HuH-7.5 (cell line): ENCODE results near the gene HSFX4.
"Not testable (repeated sequence)": the region's sequence is repeated elsewhere in the genome, so short reads cannot be mapped to it uniquely, and the experiment has no call there.

ENCODE experiments used
- DNase-seq: peaks from one replicate; pipeline ENCODE4 v3.0.0; 2011; ENCODE audit warnings: low spot score

HSFX4 gene

DNA sequence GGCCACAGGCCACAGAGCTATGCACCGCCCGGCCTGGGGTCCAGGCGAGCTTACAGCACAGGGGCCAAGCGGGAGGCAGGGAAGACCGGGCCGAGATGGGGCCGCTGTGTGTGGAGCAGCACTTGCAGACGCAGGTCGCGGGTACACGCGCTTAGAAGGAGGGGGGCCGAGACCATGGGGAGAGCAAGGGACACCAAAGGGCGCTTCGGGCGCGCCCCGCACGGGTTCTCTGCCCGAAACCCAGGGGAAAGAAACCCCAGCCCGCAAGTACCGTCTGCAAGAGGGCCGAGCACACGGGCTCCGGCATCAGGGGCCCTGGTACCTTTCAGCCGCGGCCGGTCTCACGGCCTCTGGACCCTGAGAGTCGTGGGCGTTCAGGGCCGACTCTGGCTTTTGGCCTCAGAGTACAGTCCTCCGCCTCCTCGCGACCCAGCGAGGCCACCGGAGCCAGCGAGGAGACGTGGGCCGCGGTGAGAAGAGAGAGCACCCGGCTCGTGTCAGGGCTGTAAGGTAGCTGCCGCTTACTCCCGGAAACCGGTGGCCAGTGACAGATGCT is 8.6 kb downstream of the HSFX4 start:
- no peak for DNase-seq

DNA sequence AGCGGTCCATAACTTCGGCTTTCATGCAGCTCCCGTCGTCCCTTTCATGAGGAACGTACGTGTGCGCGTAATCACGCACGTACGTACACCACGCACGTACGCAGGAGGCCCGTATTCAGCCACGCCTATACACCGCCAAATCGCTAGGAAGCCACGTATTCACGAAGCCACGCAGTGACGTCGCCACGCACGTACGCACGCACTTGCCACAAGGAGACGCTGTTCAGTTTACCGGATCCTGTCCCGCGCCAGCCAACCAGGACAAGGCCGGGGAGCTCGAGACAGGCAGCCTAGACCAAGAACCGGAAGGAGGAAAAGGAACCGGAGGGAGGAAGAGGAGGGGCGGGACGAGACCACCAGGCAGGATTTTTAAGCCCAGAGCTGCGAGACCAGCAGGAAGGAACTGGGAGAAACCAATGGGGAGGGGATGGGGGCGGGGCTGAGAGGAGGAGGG is 9.1 kb downstream of the HSFX4 start, which contains the start of gene EOLA2:
EOLA2 (minus strand) TSS at position 65 of the 454 bp plus-strand sequence. CDS start 4,617 bp downstream, outside the sequence.
- peak; percentile 39 for DNase-seq

DNA sequence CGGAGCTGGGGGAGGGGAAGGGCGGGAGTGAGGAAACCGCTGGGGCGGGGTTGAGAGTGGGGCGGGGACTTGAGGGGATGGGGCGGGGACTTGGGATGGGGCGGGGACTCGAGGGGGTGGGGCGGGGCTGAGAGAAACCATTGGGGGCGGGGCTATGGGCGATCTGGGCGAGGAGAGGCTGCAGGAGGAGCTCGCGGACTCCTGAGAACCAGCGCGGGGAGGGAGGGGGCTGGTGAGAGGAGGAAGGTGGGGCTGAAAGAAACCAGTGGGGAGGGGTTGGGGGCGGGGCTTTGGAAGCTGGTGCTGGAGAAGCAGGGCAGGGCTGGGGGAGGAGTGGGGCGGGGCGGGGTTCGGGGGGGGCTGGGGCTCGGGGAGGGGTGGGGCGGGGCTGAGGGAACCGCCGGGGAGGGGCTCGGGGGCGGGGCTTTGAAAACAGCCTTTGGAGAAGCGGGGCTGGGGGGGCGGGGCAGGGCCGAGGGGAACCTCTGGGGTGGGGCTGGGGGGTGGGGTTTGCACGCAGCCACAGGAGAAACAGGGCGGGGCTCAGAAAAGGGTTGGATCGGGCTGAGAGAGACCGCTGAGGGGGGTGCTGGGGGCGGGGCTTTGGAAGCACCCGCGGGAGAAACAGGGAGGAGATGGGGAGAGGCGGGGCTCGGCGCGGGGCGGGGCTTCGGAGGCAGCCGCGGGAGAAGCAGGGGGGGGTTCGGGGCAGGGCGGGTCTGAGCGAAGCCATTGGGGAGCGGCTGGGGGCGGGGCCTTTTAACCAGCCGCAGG is 9.7 kb downstream of the HSFX4 start:
- DNase-seq: peak; percentile 34

DNA sequence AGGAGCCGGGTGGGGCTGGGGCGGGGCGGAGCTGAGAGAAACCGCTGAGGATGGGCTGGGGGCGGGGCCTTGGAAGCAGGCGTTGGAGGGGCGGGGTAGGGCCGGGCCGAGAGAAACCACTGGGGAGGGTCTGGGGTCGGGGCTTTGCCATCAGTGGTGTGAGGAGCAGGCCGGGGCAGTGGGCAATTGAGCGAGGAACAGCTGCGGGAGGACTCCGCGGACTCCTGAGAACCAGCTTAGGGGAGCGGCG is 10.2 kb downstream of the HSFX4 start:
- peak; percentile 21 for DNase-seq

DNA sequence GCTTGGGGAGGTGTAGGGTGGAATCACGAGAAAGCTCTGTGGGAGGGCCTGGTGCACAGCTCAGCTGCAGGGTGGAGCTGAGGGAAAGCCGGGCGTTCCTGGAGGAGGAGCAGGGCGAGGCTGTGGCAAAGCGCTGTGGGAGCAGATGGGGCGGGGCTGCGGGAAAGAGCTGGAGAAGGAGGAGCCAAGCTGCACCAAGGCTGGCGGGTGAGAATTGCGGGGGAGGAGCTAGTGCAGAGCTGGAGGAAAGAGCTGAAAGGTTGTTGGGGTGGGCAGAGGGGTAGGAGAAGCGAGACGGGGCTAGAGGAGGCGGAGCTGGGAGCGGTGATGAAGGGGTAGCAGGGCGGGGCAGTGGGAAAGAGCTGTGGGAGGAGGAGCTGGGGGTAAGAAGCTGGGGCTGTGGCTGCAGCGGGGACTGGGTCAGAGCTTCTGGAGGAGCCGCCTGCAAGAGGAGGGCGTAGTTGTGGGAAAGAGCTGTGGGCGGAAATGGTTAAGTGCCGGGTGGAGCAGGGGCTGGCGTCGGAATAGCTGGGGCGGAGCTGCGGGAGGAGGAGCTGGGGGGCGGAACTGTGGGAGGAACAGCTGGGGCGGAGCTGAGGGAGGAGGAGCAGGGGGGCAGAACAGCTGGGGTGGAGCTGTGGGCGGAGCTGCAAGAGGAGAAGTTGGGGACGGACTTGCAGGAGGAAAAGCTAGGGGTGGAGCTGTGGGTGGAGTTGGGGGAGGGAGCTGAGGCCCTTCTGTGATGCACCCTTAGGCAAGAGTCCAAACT is 10.7 kb downstream of the HSFX4 start:
- DNase-seq: peak; percentile 42

DNA sequence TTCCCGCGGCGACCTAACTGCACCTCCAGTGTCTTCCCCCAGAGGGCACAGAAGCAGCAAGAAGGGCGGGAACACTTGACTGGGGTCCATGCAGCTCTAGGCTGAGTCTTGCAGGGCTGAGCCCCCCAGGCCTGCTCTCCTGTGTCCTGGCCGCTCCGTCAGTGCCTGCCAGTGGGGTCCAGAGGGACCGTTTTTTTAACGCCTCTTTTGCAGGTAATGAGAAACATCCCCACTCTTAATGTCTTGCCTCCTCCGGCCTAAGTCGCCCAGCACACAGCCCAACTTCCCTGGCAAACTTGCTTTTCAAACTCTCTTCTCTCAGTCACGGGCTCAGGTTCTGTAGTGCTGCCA is 11.3 kb downstream of the HSFX4 start:
- DNase-seq: not testable (repeated sequence)

DNA sequence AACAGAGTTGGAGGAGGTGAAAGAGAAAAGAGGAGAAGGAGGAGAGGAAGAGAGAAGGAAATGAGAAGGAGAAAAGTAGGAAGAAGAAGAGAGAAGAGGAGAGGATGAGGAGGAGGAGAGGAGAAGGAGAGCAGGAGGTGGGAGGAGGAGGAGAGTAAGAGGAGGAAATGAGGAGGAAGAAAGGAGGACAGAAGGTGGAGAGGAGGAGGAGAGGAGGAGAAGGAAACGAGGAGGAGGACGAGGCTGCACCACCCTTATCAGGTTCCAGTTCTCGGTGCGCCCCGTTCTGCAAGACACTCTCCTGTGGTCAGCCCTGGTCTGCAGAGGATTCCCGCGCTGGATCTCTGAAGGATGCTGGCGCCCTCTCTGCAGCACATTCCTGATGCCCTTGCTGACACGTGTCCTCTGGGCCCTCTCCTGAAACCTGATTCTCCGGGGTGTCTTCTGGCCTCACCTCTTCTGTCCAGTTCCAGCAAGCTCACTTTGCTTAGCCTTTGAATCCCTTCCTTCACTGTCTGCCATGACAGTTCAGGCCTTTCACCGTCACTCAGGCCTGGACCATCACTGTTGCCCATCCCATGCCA is 15.8 kb downstream of the HSFX4 start:
- DNase-seq: not testable (repeated sequence)

DNA sequence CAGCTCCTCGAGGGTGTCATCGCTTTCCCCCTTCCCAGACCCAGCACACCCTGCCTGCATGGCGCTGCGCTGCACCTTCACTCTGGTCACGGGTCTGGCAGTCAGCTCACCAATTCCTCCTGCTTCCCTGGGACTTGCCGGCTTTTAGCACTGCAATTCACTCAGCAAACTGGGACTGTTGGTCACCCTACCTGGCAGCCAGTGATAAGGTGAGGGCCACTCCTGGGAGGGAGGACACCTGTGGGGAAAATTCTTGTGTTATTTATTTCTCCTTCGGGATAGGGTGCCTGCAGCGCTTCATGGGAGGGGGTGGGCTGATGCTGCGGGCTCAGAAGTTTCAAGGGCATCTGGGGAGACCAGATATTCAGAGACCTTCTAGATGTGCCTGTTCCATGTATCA is 16.4 kb downstream of the HSFX4 start:
- not testable (repeated sequence) for DNase-seq

DNA sequence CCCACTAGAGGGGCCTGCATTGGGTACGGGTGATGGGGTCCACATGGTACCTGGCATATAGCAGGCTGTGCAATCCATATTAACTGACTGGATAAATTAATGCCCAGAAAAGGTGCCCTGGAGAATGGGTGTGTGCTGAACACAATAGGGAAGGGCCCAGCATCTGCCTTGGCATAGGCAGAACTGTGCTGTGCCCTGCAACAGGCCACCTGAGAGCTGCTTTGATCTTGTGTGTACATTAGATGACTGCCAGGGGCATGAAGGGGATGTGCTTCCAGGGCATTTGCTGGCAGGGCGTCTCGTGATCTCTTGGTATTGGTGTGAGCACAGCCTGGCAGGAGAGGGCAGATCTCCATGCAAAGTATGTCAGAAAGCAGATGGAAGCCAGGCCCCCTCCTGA is 17.6 kb downstream of the HSFX4 start:
- DNase-seq: not testable (repeated sequence)

DNA sequence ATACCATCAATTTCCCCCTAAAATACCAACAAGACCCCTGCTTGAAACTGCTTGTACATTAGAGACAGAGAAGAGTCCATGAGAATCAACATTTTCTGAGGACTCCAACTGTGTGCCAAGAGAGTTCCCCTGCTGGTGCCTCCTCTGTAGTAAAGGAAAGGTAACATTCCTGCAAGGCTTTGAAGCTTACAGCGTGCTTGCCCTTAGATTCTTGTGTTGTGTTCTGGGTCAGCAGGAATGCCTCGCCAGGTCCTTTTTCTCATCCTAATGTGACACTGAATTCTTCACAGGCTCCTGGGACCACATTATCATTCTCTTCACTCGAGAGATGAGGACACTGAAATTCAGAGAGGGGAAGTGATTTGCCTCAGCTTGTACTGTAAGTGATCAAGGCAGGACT is 18.6 kb downstream of the HSFX4 start:
- no peak for DNase-seq

DNA sequence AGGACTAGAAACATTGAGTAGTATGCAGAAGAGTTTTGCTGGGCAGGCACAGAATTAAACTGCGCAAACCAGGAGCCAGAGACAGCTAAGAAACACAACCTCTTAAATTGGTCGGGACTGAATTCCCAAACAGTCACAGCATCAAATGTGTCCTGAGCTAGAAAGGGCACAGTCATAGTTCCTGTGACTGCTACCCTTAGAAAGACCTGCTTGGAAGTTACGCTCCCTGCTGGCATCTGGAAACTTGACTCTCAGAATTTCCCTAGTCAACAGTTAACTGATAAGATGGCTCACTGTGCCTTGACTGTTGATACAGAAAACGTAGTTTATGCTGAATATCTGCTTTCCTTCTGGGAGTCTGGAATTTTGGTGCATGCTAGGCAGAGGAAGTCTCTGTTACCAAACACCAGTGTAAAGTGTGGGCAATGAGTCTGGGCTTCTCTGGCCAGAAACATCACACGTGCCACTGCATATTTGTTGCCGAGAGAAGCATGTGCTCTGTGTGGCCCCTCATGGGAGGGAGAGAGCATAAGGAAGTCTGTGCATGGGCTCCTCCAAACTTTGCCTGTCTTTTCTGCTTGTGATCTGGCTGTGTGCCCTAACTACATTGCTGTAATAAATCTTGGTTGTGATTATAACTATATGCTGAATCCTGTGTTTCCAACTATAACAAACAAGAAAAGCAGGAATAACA is 20.5 kb downstream of the HSFX4 start:
- DNase-seq: no peak

DNA sequence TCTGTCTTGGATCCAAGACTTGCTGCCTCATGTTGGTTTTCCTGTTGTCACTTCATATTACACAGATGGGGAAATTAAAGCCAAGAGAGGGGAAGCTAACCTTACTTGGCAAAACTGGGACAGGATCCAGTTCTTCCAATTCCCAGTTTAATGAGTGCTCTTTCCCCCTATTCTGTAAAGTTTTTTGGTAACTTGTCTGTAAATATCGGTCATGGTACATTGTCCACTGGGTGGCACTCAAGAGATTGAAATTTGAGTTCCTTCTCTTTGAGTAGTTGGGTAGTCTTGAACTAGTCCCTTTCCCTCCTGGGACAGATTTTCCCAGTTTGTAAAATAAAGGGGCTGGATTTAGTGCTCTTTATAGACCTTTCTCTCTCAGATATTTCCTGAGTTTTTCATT is 21.3 kb downstream of the HSFX4 start:
- DNase-seq: no peak

DNA sequence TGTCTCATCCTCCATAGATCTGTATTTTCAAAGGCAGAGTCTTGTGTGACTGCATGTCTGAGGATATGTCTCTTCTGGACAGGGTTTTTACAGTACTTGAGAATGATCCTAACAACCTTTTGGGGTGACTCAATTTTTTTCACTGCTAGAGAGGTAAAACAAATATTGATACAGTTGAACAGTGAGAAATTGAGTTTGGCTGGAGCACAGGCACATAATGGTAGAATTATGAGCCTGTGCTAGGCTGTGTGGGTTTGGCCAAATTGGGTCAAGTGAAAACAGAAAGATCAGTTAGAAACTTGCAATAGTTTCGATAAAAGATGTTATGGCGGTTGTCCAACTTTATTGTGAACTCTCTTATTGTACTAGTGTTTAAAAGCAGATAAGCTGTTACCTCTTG is 32.2 kb downstream of the HSFX4 start:
- DNase-seq: no peak

DNA sequence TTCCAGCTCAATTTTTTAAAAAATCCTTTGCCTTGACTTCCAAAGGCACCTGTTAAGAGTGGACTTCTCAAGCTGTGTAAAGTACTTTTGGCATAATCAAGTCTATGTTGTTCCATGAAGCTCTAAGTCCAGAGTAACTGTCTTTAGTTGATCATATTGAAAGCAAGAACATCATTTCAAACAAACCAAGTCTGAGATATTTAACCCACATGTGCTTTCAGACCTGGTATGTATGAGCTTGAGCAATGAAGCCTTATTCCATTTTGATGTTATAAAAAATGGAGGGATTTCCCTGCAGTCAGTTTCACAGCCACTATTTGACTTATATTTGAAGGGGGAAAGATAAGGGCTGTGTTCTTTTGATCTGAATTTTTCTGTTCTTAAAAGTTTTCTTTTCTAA is 32.6 kb downstream of the HSFX4 start:
- no peak for DNase-seq

DNA sequence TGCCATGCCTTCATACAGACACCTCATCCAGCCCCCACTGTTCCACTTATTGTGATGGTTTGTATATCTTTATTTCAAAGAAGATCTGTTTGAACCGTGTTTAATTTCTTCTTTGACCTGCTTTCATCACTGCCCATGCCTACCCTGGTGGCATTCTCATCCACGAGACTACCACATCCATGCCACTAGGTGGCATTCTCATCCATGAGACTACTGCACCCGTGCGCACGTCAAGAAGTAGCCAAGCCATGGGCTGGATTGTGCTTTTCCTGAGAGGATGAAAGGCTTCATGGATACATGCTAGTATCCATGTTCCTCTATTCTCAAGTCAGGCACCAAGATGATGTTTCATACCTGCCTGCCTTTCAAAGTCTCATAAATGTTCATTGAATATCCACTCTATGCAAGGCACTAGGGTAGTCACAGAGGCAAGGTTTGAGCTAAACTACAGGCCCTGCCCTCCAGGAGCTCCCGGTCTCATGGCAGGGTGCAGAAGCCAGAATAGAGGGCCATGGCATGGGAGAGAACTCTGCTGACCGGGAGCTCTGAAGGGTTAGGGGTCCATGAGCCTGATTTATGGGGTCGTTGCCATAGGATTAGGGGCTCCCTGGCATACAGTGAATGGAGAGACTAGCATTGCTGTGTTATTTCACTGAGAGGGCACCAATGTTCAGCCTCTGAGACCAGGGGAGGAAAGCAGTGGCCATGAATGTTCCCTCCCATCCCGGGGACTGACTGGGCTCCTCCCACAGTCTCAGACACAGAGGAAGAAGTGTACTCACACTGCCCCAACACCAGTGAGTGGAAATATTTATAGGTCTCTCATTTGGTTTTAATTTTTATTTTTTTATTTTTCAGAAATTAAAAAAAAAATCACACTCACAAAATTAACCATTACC is 33.7 kb downstream of the HSFX4 start:
- DNase-seq: no peak

DNA sequence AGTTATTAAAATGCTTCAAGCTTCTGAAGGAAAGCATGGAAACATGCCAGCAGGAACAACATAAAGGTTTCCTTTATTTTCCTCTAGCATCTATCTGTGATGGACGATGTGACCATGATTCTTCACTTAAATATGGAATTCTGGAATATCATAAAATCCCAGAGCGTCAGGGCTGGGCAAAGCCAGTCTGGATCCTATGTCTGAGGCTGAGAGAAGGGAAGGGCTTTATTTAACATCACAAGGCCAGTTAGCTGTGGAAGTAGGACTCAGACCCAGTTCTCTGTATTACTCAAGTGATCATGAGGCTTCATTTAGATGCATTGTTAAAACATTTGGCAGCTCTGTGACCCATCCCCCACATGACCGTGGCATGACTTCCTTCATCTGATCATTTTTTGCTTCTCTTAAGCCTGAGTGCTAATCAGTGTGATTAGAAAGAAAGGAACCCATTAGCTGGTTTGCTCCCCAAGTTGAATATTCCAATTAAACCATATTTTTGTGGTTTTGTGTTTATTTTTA is 49.8 kb downstream of the HSFX4 start:
- no peak for DNase-seq
